ENCODE data around the gene LRSAM1.

- TF ChIP-seq CTCF (conservative IDR thresholded peaks at IDR 0.05 in 1 of 2, IDR thresholded peaks at IDR 0.05 in 1 of 2; ENCODE audit: extremely low read depth in 1 of 2, insufficient read depth in 1 of 2, low read depth in 1 of 2, low read length in 2 of 2) (no peak), EZH2 (IDR thresholded peaks at IDR 0.05; ENCODE audit: borderline replicate concordance, low read length) (no peak)
Observed at GRCh38 chr9:127541176-127541575, 89.9 kb downstream of the LRSAM1 start.

All from mammary epithelial cell (primary cell).